ENCODE data around the gene EDEM1. TPM values are rescaled to one million over a fixed set of nuclear protein-coding genes. Genes with fewer than 3 reads are reported as not detected.
"Not testable (repeated sequence)": the region's sequence is repeated elsewhere in the genome, so short reads cannot be mapped to it uniquely, and the experiment has no call there.

EDEM1 gene
- total RNA-seq, 6 donors from 2014 or later = 84.5 to 307 (median 146) TPM

DNA sequence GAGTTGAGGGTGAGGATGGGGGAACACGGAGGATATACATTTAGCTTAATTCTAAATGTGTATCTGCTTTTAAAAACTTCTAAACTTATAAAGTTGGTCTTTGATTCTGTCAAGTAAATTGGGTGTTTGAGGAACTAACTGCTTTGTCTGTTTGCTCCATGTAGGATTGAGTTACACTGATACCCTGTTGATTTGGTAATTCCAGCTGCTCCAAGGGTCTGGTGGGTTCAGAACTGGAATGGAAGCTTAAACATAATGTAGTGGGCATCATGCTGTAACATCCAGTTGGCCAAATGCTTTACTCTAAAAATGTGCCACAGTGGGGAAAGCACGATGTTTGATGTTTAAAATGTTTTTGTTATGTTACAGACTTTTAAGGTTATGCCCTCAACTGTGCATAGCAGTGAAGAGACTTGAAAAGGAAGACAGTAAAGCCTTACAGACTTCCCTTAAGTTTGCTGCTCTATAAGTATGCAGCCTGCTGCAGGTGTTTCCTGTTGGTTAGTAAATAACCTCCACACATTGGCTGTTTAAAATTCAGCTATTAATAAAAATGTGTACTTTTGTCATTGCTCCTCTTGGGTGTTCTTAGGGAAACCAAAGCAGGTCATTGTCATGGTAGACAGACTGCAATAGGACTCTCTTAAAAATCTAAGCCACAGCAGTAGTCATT is 5.9 kb upstream of the EDEM1 start:
- Histone ChIP-seq H3K36me3 (peaks cover 4 to 61% (median 27%) of the 10 kb centered on the region in 4 donors), H3K27ac (no peak overlapping the region), H3K4me1 (peaks cover 12 to 14% (median 13%) of the 10 kb centered on the region in 4 donors), H3K27me3 (no peaks in the 10 kb centered on the region), H3K9me3 (no peaks in the 10 kb centered on the region), H3K4me3 (no peak overlapping the region)
- TF ChIP-seq POLR2AphosphoS5 (IDR thresholded peaks at IDR 0.05) (no peak), POLR2A (IDR thresholded peaks at IDR 0.05) (no peak), CTCF (IDR thresholded peaks at IDR 0.05) (no peak), EP300 (IDR thresholded peaks at IDR 0.05) (no peak)
- no peak for DNase-seq
- WGBS, 2 donors = 53 to 63% methylated on average over 2 of the region's 2 CpGs
- no peak for ATAC-seq (ENCODE audit: low FRiP score in 2 of 2)

GRCh38 chr3:5183714-5184113 is 3.8 kb upstream of the EDEM1 start:
- H3K4me3 ChIP-seq; H3K27me3 ChIP-seq; ATAC-seq (ENCODE audit: low FRiP score in 2 of 2); H3K9me3 ChIP-seq; H3K27ac ChIP-seq: not testable (repeated sequence)
- Histone ChIP-seq H3K4me1 (peaks cover 14 to 18% (median 17%) of the 10 kb centered on the region in 4 donors), H3K36me3 (peaks cover under 1 to 43% (median 15%) of the 10 kb centered on the region in 4 donors)
- peak in 1 of 2 donors; percentile 42 for DNase-seq
- WGBS, 2 donors = 85 to 93% methylated on average over 12 of the region's 12 CpGs

DNA sequence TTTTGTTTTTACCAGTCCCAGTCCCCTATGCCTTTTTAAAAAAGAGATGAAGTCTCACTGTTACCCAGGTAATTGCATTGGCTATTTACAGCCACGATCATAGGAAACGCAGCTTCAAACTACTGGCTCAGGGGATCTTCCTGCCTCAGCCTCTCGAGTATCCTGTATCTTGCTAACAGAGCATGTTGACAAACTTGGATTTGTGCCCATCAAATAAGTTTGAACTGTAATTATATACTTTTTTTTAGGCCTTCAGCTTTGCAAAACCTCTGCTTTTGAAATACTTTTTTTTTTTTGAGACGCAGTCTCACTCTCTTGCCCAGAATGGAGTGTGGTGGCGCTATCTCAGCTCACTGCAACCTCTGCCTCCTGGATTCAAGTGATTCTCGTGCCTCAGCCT is 3.0 kb upstream of the EDEM1 start:
- H3K4me1 ChIP-seq = peaks cover 19 to 26% (median 22%) of the 10 kb centered on the region in 4 donors
- no peak overlapping the region for H3K4me3 ChIP-seq
- no peak for ATAC-seq (ENCODE audit: low FRiP score in 2 of 2)
- H3K27ac ChIP-seq = no peak overlapping the region
- no peak for TF ChIP-seq EP300 (IDR thresholded peaks at IDR 0.05)
- TF ChIP-seq POLR2A (IDR thresholded peaks at IDR 0.05) = no peak
- no peak for TF ChIP-seq POLR2AphosphoS5 (IDR thresholded peaks at IDR 0.05)
- no peak for TF ChIP-seq CTCF (IDR thresholded peaks at IDR 0.05)
- no peaks in the 10 kb centered on the region for H3K27me3 ChIP-seq
- 46 to 51% methylated on average over 6 of the region's 6 CpGs for WGBS, 2 donors
- peaks cover 0 to 35% (median 11%) of the 10 kb centered on the region in 4 donors for H3K36me3 ChIP-seq
- DNase-seq = no peak
- no peaks in the 10 kb centered on the region for H3K9me3 ChIP-seq

DNA sequence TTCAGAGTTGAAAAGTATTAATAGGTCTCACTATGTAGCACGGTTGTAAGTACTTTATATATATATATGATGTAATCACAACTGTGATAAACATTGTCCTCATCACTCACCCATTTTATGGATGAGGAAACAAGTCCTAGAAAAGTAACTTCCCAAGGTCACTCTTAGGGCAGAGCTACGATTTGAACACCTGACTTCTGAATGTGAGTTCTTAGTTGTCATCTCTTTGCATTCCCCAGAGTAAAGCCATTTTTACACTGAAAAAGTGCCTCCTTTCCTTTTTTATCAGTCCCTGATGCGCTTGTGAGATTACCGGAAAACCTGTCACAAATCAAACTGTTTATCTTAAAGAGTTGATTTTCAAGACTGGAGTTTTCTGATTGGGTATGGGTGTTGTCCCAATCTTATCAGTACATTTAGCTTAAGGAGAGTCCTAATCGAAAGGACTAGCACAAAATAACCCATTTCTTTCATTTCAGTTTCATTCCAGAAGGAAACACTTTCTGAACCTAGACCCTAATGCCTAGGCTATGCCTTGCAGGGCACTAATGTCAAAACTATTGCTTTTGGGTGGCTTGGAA is 2.3 kb upstream of the EDEM1 start:
- H3K9me3 ChIP-seq = no peaks in the 10 kb centered on the region
- DNase-seq (no peak), ATAC-seq (ENCODE audit: low FRiP score in 2 of 2) (no peak)
- H3K27me3 ChIP-seq = no peaks in the 10 kb centered on the region
- peaks cover 19 to 33% (median 29%) of the 10 kb centered on the region in 4 donors for H3K4me1 ChIP-seq
- no peak overlapping the region for H3K4me3 ChIP-seq
- H3K36me3 ChIP-seq = peaks cover 0 to 28% (median 9%) of the 10 kb centered on the region in 4 donors
- H3K27ac ChIP-seq = peak overlapping the region in 3 of 4 donors; percentile 17 to 99 (median 97)
- WGBS, 2 donors = 74 to 77% methylated on average over 5 of the region's 5 CpGs
- no peak for TF ChIP-seq EP300 (IDR thresholded peaks at IDR 0.05)
- no peak for TF ChIP-seq POLR2A (IDR thresholded peaks at IDR 0.05)
- TF ChIP-seq CTCF (IDR thresholded peaks at IDR 0.05) = no peak
- no peak for TF ChIP-seq POLR2AphosphoS5 (IDR thresholded peaks at IDR 0.05)

DNA sequence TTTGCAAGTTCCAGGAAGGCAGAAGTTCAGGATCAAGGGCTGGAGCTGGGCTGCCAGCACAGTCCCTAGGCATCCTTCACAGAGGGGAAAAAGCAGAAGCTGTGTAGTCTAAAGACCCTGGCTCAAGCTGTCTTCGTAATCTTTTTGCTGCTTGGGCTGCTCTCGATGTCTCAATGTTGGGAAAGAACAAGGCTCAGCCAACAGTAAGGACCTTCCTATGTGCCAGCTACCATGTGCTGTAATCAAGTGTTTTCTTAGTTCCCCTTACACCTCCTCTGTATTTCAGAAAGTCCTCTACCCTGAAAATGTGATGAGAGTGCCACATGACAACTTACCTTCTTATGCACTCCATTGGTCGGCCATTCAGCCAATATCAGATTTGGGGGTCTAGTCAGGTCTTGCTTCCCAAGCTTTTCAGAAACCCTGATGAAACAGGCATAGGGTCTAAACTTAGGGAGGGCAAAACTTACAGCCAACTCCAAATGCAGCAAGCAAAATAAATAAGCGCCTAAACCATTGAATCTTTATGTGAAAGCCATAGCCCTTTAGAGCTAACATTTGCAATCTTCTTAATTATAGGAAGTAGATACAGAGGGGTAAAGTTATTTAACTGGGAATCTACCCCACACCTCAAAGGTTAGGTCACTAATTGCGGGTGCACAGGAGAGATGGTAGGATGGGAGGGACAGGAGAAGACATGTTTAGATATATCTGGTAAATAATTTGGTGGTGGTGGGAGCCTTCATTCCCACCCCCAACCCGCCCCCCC is 1.2 kb upstream of the EDEM1 start:
- DNase-seq = peak in 1 of 2 donors; percentile 60
- peaks cover 0 to 17% (median 5%) of the 10 kb centered on the region in 4 donors for H3K36me3 ChIP-seq
- TF ChIP-seq EP300 (IDR thresholded peaks at IDR 0.05) (no peak), CTCF (IDR thresholded peaks at IDR 0.05) (no peak), POLR2AphosphoS5 (IDR thresholded peaks at IDR 0.05) (peak in 1 of 2 donors; percentile 68)
- no peaks in the 10 kb centered on the region for H3K27me3 ChIP-seq
- WGBS, 2 donors = 47 to 55% methylated on average over 6 of the region's 6 CpGs
- peak in 1 of 2 donors; percentile 7 for ATAC-seq (ENCODE audit: low FRiP score in 2 of 2)
- H3K4me3 ChIP-seq = peak overlapping the region in 3 of 4 donors; percentile 69 to 99 (median 91)
- H3K4me1 ChIP-seq = peaks cover 30 to 44% (median 39%) of the 10 kb centered on the region in 4 donors
- H3K9me3 ChIP-seq = no peaks in the 10 kb centered on the region
- H3K27ac ChIP-seq = peak overlapping the region; percentile 97 to 99 (median 98)
